DLD1 (cell line): Measurements from ENCODE around the gene TGFB1I1.
"Not testable (repeated sequence)": the region's sequence is repeated elsewhere in the genome, so short reads cannot be mapped to it uniquely, and the experiment has no call there.

Experiments
- in situ Hi-C: cut with HindIII; loops from 2 replicates; pipeline ENCODE4 v1.10.0; 2017; ENCODE audit warnings: low sequenced_read_pairs

TGFB1I1 gene

DNA sequence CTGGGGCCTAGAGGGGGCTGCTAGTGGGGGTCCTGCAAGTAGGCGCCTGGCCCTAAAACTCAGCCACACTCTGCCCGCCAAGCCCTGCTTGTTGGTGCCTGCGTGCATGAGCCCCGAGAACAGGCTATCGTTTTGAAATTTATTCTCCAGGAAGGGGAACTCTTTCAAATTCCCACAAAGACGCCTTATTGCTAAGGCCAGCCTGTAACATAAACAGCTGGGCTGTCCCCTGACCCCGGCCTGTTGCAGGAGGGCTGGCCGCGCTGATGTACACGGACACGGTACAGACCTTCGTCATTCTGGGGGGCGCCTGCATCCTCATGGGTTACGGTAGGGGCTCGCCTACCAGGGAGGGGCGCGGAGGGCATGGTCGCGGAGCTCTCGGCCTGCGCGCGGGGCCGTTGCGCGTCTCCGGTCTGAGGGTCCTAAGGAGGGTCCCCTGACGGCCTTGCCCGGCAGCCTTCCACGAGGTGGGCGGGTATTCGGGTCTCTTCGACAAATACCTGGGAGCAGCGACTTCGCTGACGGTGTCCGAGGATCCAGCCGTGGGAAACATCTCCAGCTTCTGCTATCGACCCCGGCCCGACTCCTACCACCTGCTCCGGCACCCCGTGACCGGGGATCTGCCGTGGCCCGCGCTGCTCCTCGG, 15.2 kb downstream of the TGFB1I1 start:
- in situ Hi-C loops = no loop called here

DNA sequence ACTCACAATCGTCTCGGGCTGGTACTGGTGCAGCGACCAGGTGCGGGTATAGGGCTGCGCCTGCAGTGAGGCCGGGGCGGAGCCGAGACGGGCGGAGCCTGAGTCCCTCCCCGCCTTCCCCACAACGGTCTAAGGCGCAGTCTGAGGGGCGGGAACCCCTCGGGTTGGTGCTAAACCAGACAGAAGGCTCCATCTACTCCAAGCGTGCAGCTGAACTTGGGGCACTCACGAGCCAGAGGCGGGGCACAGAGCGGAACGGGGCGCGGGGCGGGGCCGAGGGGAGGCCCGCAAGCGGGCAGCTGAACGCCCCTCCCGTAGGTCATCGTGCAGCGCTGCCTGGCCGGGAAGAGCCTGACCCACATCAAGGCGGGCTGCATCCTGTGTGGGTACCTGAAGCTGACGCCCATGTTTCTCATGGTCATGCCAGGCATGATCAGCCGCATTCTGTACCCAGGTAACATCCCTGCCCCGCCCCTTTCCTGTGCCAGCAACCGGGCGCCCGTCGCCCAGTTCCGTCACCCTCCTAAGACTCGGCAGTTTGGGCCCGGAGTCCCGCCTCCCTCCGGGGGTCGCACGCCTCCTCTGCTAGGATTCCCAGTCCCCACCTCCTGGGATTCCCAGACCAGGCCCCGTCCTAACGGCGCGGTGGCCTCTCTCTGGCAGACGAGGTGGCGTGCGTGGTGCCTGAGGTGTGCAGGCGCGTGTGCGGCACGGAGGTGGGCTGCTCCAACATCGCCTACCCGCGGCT, 15.9 kb downstream of the TGFB1I1 start:
- in situ Hi-C loops = no loop called here

DNA sequence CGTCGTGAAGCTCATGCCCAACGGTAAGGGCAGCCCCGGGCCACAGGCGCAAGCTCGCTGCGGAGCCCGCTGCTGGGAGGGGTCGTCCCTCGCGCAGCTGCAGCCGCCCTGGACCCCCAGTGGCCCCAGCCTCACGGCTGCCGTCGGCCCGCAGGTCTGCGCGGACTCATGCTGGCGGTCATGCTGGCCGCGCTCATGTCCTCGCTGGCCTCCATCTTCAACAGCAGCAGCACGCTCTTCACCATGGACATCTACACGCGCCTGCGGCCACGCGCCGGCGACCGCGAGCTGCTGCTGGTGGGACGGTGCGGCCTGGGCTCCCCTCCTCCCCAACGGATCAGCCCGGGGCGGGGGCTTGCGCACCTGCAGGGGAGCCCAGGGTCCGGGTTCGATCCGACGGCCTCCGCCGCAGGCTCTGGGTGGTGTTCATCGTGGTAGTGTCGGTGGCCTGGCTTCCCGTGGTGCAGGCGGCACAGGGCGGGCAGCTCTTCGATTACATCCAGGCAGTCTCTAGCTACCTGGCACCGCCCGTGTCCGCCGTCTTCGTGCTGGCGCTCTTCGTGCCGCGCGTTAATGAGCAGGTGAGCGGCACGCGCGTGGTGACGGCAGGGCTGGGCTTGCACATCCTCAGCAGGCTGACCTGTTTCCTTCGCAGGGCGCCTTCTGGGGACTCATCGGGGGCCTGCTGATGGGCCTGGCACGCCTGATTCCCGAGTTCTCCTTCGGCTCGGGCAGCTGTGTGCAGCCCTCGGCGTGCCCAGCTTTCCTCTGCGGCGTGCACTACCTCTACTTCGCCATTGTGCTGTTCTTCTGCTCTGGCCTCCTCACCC, 16.7 kb downstream of the TGFB1I1 start:
- in situ Hi-C loops = no loop called here

DNA sequence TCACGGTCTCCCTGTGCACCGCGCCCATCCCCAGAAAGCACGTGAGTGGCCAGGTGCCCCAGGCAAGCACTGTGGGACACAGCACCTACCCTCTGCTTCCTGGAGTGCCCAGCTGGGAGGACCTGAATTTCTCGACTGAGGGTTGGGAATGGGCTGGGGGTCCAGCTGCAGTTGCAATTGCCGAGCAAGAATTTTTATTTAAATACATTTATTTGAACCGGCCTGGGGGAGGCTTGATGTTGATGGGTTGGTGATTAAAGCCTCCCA, 17.3 kb downstream of the TGFB1I1 start:
- in situ Hi-C loops = no loop called here

DNA sequence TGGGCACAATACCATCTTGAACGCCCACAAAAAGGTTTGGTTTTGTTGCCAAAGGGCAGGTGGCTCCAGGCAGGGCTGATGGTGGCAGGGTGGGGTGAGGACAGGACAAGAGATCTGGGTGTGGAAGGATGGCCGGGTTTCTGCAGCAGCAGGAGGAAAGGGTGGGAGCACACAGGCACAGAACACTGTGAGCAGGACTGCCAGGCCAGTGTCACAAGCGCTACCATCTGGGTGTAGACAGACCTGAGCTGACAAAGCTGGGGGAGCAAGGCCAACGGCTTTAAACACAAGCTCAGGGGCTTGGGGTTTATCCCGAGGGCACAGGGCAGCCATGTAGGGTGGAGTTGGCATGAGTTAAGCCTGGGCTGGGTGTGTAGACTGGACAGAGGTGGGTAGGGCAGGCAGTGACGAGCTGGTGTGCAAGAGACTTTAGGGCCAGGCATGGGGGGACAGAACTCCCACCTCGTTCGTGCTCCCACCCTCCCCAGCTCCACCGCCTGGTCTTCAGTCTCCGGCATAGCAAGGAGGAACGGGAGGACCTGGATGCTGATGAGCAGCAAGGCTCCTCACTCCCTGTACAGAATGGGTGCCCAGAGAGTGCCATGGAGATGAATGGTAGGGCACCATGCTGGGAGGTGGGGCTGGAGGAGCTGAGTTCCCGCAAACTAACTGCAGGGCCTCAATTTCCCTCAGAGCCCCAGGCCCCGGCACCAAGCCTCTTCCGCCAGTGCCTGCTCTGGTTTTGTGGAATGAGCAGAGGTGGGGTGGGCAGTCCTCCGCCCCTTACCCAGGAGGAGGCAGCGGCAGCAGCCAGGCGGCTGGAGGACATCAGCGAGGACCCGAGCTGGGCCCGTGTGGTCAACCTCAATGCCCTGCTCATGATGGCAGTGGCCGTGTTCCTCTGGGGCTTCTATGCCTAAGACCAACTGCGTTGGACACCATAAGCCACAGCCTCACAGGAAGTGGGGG, 17.9 kb downstream of the TGFB1I1 start:
- in situ Hi-C loops = no loop called here

DNA sequence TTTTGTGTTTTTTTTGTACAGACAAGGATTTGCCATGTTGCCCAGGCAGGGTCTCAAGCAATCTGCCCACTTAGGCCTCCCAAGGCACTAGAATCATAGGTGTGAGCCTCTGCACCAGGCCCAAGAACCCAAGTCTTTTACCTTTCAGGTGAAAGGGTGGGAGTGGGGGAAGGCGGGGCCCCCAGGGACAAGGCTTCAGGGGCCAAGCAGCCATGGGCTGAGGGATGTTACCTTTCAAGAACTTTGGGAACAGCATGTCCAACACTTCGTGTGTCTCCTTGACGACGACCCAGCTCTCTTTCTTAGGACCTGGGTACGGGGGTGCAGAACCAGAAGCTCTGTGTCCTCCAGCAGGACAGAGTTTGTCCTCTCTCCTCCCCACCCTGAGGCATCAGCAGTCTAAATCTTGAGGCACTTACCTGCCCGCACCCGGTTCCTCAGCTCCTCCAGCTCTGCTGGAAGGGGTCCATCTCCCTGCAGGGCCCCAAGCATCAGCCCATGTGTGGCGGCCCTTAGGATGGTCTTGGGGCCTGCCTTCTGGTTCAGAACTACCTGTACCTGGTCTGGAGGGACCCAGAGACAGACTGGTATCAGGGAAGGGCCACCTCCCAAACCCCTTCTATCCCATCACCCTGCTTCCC, 19.9 kb downstream of the TGFB1I1 start:
- in situ Hi-C loops = no loop called here

DNA sequence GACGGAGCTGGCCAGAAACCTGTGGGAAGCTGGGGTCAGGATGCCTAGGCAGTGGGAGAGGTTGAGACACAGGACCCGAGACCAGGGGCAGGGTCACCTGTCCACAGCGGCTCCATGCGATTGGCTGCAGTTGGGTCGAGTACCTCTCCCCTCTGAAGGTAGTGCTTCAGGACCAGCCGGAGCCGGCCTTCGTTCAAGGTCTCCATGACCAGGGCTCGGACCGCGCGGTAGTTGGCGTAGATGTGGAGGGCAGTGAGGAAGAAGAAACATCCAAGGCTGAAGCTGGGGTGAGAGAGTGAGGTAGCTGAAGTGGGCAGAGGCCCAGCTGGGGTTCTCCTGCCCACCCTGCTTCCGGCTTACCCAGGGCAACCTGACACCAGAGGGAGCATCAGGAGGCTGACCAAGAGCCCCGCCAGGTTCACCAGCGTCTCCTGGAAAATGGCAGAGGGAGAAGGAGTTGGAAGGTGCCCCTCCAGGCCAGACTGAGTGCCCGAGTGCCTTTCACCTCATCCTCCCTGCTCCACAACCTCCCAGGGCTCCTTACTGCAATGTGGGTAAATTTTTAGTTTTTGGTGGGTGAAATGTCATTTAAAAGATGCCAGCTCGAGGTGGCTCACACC, 21.7 kb downstream of the TGFB1I1 start:
- in situ Hi-C loops = no loop called here

DNA sequence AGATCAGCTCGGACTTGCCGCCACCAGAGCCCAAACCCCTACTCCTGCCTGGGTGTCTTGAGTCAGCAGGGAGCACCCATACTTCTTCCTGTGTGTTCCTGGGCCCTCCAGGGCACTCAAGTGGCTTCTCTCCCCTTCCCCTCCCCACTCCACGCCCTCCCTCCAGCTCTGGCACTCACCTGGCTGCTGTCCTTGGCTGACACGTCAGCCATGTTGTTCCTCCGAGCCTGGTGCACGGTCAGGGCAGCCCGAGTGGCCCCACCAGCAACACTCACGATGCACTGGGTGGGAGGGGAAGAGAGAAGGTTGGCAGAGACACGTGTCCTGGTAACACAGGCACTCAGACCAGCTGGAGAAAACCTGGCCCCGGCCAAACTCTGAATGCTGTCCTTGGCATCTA, 24.7 kb downstream of the TGFB1I1 start:
- in situ Hi-C loops = no loop called here

DNA sequence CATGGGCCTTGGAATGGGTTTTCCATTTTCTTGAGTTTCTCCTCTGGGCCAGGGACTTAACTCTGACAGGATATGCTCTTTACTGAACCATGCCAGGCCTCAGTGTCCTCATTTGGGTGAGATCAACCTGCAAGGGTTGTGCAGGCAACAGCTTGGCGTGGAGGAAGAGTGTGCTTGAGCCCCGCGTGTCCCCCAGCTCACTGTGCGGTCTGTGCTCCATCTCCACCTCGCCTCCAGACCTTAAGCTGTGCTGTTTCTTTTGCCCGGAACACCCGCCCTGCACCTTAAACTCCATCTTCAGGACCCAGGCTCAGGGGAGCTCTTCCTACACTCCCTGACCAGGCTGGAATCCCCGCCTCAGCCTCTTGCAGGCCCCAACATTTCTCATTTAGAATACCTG, 26.5 kb downstream of the TGFB1I1 start:
- in situ Hi-C loops = no loop called here

DNA sequence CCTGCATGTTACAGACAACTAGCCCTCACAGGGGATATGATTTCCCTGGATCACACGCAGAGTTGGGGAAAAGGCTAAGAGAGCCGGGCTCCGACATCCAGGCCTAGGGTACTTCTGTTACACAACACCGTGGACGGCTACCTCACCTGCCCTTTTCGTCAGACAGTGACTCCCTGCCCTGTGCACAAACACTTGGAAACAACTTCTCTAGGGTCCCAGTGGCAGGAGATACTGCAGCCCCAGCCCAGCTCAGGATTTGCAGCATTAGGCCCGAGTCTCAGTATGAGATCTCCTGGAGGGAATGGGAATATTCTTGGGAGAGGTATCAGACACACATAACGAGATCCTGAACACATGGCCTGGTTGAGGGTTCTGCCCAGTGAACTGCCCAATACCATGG, 28.0 kb downstream of the TGFB1I1 start:
- in situ Hi-C loops = no loop called here

DNA sequence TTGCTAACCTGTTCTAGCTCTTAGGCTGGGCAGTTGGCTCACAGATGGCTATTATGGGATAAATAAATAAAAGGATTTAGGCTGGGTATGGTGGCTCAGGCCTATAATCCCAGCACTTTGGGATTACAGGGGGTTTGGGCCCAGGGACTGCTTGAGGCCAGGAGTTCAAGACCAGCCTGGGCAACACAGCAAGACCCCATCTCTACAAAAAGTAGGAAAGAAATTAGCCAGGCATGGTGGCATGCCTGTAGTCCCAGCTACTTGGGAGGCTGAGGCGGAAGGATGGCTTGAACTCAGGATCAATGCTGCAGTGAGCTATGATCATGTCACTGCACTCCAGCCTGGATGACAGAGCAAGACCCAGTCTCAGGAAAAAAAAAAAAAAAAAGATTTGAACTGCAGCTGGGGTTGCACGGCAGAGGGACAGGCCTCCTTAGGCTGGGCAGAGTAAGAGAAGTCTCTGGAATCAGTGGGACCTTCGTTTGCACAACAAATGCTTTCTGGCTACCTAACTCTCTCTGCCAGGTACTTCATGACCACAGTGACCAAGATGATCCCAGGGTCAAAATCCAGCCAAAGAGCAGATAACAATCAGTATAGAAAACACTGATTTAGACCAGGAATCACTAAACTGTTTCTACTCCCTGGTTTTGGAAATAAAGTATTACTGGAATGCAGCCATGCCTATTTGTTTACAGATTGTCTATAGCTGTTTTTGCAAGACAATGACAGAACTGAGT, 29.4 kb downstream of the TGFB1I1 start:
- in situ Hi-C loops = no loop called here

DNA sequence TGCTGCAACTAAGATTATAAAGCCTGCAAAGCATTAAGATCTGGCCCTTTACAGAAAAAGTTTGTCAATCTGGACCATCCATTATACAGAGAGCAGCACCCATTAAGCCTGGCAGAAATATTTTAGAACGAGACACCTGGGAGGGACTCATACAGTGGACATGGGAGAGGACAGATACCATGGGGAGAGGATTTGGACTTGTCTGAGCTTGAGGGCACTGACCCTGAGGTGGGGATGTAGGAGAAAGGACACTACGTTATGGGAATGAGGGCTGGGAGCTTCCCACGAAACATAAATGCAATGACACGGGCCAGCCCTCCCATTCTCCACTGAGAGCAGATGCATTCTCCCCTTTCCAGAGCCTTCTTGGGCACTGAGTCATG, 30.0 kb downstream of the TGFB1I1 start:
- in situ Hi-C loops = no loop called here

DNA sequence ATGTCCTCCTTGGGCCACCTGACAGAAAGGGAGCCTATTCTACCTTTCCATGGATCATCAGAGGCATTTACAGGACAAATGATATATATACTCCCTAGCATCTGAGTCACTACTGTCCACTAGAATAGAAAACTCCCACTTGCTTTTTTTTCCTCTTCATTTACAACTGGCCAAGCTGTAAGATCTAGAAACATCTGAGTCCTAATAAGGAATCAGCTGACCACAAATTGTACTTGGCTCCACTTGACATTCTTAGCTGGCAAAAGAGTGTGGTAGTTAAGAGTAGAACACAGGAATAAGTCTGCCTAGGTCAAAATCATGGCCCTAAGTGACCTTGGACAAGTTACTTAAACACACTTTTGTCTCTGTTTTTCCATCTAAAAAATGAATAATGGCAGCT, 31.0 kb downstream of the TGFB1I1 start:
- in situ Hi-C loops = no loop called here

DNA sequence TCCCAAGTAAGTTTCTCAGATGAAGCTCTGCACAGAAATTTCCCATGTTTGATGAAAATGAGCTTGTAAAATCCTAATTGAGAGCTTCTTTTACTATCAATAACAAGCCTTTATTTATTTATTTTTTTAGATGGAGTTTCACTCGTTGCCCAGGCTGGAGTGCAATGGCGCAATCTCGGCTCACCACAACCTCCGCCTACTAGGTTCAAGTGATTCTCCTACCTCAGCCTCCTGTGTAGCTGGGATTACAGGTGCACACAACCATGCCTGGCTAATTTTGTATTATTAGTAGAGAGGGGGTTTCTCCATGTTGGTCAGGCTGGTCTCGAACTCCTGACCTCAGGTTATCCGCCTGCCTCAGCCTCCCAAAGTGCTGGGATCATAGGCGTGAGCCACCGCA, 31.6 kb downstream of the TGFB1I1 start:
- in situ Hi-C loops = not testable (repeated sequence)

DNA sequence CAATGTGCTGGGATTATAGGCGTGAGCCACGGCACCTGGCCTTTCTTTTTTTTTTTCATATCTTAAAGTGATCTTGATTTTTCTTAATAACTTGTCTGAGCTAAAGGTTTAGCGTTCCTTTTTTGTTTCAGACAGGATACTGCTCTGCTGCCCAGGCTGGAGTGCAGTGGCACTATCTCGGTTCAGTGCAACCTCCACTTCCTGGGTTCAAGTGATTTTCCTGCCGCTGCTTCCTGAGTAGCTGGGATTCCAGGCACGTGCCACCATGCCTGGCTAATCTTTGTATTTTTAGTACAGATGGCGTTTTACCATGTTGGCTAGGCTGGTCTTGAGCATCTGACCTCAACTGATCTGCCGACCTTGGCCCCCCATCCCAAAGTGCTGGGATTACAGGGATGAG, 32.2 kb downstream of the TGFB1I1 start:
- in situ Hi-C loops = no loop called here

DNA sequence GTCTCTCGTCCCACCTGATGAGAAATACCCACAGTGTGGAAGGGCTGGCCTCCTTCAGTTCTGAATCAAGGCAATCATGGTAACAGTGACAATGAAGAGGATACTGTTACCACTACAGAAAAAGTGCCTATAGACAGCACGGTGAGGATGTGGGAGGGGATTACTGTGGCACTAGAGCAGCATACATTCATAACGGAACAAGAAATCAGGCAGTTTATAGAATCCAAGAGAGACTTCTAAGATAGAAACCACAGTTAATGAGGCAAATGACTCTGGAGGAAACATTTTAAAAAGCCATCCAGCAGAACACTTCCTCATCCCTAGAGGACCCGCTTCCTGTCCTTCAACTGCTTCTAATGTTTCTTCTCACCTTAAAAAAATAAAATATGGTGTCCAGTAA, 33.5 kb downstream of the TGFB1I1 start:
- in situ Hi-C loops = no loop called here

DNA sequence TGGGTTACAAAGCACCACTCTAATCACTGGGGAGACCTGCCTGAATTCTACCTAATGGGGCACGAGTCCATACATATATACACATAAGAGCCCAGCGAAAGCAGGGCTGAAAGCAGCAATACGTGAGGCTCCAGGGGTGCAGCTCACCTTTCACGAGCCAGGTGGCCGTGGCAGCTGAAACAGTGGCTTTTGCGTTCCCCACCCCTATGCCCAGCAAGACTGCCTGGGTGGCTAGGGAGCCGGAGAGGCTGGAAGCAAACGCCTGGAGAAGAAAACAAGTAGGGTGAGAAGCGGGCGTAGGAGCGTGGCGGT, 35.6 kb downstream of the TGFB1I1 start:
- in situ Hi-C loops = no loop called here

DNA sequence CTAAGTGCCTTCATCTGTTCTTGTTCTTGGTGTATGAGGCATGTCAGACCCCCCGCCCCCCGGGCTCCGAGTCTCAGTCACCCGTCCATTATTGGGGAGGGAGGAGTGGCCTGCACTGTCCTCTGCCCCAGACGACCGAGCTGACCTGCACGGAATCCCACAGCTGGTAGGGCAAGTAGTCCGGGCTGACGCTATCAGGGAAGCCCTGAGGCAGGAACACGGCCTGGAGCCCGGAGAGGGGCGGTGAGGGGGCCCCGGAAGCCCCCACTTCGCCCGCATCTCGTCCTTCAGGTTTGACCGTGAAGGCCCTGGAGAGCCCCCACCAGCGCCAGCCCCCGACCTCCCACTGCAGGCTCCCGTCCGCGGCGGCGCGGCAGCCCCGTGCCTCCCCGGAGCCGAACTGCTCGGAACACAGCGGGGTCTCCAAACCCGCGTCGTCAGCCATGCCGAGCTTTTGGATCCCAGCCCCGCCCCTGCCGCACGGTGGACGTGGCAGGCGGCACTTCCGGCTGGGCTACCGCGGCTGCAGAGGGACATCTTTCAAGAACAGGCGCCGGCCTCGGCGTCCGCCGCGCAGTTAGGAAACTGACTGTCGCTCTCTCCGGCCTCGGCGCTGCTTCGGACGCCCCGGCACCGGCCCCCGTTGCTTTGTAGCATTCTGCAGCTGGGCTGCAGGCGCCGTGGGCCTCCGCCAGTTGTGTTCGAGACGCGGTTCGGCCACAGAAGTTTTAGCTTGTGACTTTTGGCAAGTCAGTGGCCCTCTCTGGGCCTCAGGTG, 36.2 kb downstream of the TGFB1I1 start, which contains the start of gene RUSF1:
Gene RUSF1, minus strand, starts transcription at position 463 of the 777 bp plus-strand sequence. Its CDS starts 18 bp downstream, at position 445.
- in situ Hi-C loops = no loop called here
